ENCODE data around the gene ANK3. TPM values are rescaled to one million over a fixed set of nuclear protein-coding genes. Genes with fewer than 3 reads are reported as not detected.

The ANK3 gene
- total RNA-seq, 4 donors from 2014 or later = 86.3 to 224 (median 139) TPM

GRCh38 chr10:60276232-60276631 is 113.4 kb downstream of the ANK3 start:
- 94 to 98% methylated on average over 2 of the region's 2 CpGs for WGBS, 2 donors
- no peak overlapping the region for H3K27ac ChIP-seq
- no peaks in the 10 kb centered on the region for H3K9me3 ChIP-seq
- H3K4me1 ChIP-seq = peaks cover 0 to 2% (median 0%) of the 10 kb centered on the region in 4 donors
- peaks cover 0 to 11% (median 0%) of the 10 kb centered on the region in 3 donors for H3K36me3 ChIP-seq
- no peaks in the 10 kb centered on the region for H3K27me3 ChIP-seq
- no peak for TF ChIP-seq POLR2A (IDR thresholded peaks at IDR 0.05)
- TF ChIP-seq, protein P1, sequence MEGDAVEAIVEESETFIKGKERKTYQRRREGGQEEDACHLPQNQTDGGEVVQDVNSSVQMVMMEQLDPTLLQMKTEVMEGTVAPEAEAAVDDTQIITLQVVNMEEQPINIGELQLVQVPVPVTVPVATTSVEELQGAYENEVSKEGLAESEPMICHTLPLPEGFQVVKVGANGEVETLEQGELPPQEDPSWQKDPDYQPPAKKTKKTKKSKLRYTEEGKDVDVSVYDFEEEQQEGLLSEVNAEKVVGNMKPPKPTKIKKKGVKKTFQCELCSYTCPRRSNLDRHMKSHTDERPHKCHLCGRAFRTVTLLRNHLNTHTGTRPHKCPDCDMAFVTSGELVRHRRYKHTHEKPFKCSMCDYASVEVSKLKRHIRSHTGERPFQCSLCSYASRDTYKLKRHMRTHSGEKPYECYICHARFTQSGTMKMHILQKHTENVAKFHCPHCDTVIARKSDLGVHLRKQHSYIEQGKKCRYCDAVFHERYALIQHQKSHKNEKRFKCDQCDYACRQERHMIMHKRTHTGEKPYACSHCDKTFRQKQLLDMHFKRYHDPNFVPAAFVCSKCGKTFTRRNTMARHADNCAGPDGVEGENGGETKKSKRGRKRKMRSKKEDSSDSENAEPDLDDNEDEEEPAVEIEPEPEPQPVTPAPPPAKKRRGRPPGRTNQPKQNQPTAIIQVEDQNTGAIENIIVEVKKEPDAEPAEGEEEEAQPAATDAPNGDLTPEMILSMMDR (IDR thresholded peaks at IDR 0.05) = no peak
- TF ChIP-seq EP300 (IDR thresholded peaks at IDR 0.05) = no peak
- DNase-seq (ENCODE audit: low spot score in 2 of 2) = no peak
- H3K4me3 ChIP-seq = no peak overlapping the region

- no peak for TF ChIP-seq EP300 (IDR thresholded peaks at IDR 0.05)
- TF ChIP-seq, protein P1 (IDR thresholded peaks at IDR 0.05) = no peak
- TF ChIP-seq POLR2A (IDR thresholded peaks at IDR 0.05) = no peak
- Histone ChIP-seq H3K36me3 (no peaks in the 10 kb centered on the region), H3K4me3 (no peak overlapping the region), H3K9me3 (no peaks in the 10 kb centered on the region), H3K27ac (no peak overlapping the region), H3K4me1 (no peaks in the 10 kb centered on the region), H3K27me3 (no peaks in the 10 kb centered on the region)
- 88 to 95% methylated on average over 4 of the region's 4 CpGs for WGBS, 2 donors
- no peak for DNase-seq (ENCODE audit: low spot score in 2 of 2)
Observed at GRCh38 chr10:60271319-60272040, 118.2 kb downstream of the ANK3 start.

GRCh38 chr10:60270426-60270825 is 119.2 kb downstream of the ANK3 start:
- Histone ChIP-seq H3K27ac (no peak overlapping the region), H3K9me3 (no peaks in the 10 kb centered on the region), H3K4me1 (no peaks in the 10 kb centered on the region), H3K4me3 (no peak overlapping the region), H3K36me3 (no peaks in the 10 kb centered on the region), H3K27me3 (no peaks in the 10 kb centered on the region)
- DNase-seq (ENCODE audit: low spot score in 2 of 2) = no peak
- 95 to 98% methylated on average over 1 of the region's 1 CpG for WGBS, 2 donors
- TF ChIP-seq, protein P1 (IDR thresholded peaks at IDR 0.05) = no peak
- no peak for TF ChIP-seq POLR2A (IDR thresholded peaks at IDR 0.05)
- TF ChIP-seq EP300 (IDR thresholded peaks at IDR 0.05) = no peak

GRCh38 chr10:60267802-60268201 is 121.9 kb downstream of the ANK3 start:
- Histone ChIP-seq H3K27me3 (no peaks in the 10 kb centered on the region), H3K9me3 (no peaks in the 10 kb centered on the region), H3K4me1 (no peaks in the 10 kb centered on the region), H3K27ac (no peak overlapping the region), H3K4me3 (no peak overlapping the region), H3K36me3 (peaks cover 0 to 8% (median 0%) of the 10 kb centered on the region in 3 donors)
- no peak for DNase-seq (ENCODE audit: low spot score in 2 of 2)
- WGBS, 2 donors = 89 to 95% methylated on average over 6 of the region's 6 CpGs
- no peak for TF ChIP-seq POLR2A (IDR thresholded peaks at IDR 0.05)

DNA sequence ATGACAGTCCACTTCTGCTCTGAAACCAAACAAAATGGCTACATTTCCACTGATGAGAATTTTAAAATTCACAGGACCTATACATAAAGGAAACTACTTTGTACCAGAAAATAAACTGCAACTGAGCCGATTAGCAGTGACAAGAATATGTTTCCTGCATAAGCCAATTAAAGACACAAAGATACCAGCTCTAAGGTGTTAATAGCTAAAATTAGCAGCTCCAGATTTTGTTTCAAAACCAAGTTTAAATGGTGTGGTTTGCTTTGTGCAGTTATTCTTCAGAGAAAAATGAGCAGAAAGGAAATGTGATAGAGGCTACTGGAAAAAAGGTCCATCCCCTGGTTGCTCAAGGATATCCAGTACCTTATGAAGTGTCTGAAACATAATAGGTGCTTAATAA is 123.2 kb downstream of the ANK3 start:
- TF ChIP-seq EP300 (IDR thresholded peaks at IDR 0.05) (no peak), POLR2A (IDR thresholded peaks at IDR 0.05) (no peak)
- TF ChIP-seq, protein P1 (IDR thresholded peaks at IDR 0.05) = no peak
- Histone ChIP-seq H3K27ac (no peak overlapping the region), H3K36me3 (peaks cover 0 to 8% (median 0%) of the 10 kb centered on the region in 3 donors), H3K4me1 (peaks cover 0 to 4% (median 0%) of the 10 kb centered on the region in 4 donors), H3K4me3 (no peak overlapping the region), H3K27me3 (no peaks in the 10 kb centered on the region), H3K9me3 (no peaks in the 10 kb centered on the region)
- DNase-seq (ENCODE audit: low spot score in 2 of 2) = no peak
- WGBS, 2 donors = 81 to 83% methylated on average over 1 of the region's 1 CpG

All from tibial nerve (tissue), 4 donors.